ENCODE data around the gene BCAP31.
"Not testable (repeated sequence)": the region's sequence is repeated elsewhere in the genome, so short reads cannot be mapped to it uniquely, and the experiment has no call there.

Gene BCAP31

DNA sequence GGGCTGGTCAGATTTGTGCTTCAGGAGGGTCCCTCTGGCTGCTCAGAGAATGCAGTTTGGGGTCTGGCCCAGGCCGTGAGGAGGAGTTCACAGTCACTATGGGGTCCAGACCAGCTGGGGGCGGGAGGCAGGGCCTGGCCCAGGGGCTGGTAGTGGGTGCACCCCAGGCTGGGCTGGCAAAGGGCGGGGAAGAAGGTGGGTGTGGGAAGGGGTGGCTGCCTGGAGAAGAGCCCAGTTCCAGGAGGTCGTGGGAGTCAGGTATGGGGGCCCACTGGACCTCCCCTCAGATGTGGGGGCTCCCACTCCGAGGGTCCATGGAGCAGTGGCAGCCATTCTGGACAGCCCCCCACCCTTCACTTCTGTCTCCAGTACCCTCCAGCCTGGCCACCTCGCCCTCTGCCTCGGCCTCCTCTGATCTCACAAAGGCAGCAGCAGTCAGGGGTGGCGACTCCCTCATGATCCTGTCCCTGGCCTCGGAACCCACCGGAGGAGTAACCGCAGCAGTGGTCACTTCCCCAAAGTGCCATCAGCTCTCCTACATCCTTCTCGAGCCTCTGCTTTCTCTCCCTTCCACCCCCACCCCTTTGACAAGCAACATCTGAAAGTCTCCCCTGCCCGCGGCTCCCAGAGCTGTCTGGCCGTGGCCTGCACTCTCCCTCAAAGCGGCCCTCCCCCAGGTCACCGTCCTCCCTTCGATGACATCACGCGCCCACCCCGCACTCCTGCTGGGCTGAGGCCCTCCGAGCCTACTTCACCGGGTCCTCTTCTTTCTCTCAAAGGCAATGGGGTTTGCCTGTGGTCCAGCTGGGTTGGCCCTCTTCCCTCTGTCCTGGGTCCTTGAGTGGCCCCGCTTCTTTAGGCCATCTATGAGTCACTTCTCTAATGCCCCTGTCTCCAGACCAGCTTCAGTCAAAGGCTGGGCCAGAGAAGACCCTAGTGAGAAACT lies 38.2 kb downstream of the BCAP31 start:
- no peak overlapping the region for H3K27ac ChIP-seq
- TF ChIP-seq, protein P1, sequence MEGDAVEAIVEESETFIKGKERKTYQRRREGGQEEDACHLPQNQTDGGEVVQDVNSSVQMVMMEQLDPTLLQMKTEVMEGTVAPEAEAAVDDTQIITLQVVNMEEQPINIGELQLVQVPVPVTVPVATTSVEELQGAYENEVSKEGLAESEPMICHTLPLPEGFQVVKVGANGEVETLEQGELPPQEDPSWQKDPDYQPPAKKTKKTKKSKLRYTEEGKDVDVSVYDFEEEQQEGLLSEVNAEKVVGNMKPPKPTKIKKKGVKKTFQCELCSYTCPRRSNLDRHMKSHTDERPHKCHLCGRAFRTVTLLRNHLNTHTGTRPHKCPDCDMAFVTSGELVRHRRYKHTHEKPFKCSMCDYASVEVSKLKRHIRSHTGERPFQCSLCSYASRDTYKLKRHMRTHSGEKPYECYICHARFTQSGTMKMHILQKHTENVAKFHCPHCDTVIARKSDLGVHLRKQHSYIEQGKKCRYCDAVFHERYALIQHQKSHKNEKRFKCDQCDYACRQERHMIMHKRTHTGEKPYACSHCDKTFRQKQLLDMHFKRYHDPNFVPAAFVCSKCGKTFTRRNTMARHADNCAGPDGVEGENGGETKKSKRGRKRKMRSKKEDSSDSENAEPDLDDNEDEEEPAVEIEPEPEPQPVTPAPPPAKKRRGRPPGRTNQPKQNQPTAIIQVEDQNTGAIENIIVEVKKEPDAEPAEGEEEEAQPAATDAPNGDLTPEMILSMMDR (conservative IDR thresholded peaks at IDR 0.05): no peak

GRCh38 chrX:153685156-153685536 lies 39.0 kb downstream of the BCAP31 start:
- TF ChIP-seq, protein P1 (conservative IDR thresholded peaks at IDR 0.05): no peak
- no peak overlapping the region for H3K27ac ChIP-seq

DNA sequence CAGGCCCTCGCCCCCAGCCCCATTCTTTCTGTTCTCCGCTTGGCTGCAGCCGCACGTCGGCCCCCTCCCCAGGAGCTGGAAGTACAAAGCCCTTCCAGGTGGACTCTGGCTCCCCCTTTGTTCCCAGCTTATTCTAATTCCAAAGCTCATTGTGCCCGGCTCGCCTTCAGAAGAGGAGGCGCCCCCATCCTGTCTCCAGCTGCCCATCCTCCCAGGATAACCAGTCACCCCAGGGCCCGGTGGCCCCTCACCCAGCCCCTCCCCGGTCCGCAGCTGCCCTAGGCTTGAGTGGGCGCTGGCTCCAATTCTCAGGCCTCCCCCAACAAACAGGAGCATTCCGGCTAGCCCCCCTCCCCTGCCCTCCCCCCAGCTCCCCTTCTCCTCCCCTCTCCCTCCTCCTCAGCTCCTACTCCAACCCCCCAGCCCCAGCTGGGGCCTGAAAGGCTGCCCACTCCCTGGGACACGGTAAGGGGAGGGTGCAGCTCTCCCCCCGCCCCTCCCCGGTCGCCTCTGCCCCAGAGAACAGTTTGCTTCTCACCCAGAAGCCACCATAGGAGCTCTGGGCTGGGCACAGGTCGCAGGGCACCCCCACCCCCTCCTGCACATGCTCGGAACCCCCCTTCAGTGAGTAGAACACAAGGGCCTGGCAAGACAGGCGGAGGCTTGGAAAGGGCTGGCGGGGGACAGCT lies 39.6 kb downstream of the BCAP31 start:
- no peak overlapping the region for H3K27ac ChIP-seq
- TF ChIP-seq, protein P1 (conservative IDR thresholded peaks at IDR 0.05): no peak

DNA sequence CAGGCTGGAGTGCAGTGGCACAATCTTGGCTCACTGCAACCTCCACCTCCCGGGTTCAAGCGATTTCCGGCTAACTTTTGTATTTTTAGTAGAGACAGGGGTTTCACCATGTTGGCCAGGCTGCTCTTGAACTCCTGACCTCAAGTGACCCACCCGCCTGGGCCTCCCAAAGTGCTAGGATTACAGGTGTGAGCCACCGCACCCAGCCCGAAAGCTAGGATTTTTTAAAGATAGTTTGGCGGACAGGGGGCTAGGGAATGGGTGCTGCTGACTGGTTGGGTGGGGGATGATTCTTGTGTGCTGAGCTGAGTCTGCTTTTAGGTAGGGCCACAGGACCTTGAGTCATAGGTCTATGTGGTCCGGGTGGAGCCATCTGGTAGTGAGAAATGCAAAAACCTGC lies 40.7 kb downstream of the BCAP31 start:
- H3K27ac ChIP-seq: not testable (repeated sequence)

GRCh38 chrX:153681175-153681574 lies 43.0 kb downstream of the BCAP31 start:
- H3K27ac ChIP-seq: no peak overlapping the region
- TF ChIP-seq, protein P1 (conservative IDR thresholded peaks at IDR 0.05): no peak

DNA sequence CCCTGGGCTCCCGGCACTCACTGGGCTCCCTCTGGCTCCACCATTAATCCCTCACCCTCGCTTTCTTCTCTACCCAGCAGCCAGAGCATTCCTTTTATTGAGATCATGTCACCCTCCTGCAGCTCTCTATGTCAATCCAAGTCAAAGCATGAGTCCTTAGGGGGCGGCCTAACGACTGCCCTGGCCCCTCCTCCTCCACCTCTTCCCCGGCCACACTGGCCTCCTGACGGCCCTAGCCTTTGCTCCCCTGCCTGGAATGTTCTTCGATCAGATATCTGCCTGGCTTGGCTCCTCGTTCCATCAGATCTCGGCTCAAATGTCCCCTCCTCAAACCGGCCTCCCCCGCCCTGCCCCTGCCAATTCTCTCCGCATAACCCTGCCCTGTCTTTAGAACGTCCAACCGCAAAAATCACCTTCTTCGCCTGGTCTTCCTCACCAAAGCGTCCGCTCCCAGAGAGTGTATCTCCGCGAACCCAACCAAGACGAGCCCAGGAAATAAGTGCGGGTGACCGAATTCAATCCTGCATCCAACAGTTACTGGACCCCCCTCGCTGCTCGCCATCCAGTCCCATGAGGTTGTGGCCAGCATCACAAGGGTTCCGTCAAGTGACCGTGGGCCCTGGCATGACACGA lies 49.9 kb downstream of the BCAP31 start:
- no peak overlapping the region for H3K27ac ChIP-seq
- TF ChIP-seq, protein P1 (conservative IDR thresholded peaks at IDR 0.05): no peak

- TF ChIP-seq, protein P1 (conservative IDR thresholded peaks at IDR 0.05): no peak
- no peak within 1 kb of the TSS for H3K27ac ChIP-seq
These were observed 50.6 kb downstream of the BCAP31 start, which contains the start of gene PNCK for GRCh38 chrX:153673428-153674218. PNCK (minus strand) TSS chrX:153673813; CDS start chrX:153673076, 737 bp downstream.
